H9 (cell line): ENCODE data around the gene CDKAL1. TPM values are rescaled to one million over a fixed set of nuclear protein-coding genes. Genes with fewer than 3 reads are reported as not detected.

Source experiments
- DNase-seq: peaks from one replicate; pipeline ENCODE4 v3.0.0-alpha.2; 2017
- H2AFZ ChIP-seq: one replicate; pipeline ENCODE4 v1.6.1; 2013; ENCODE audit warnings: mild to moderate bottlenecking, low read length, control low read depth, moderate library complexity
- H2AK5ac ChIP-seq: 2 replicates; pipeline ENCODE4 v1.6.1; 2013; ENCODE audit warnings: low read length, control low read depth, mixed read lengths; ENCODE audit not compliant: insufficient read length
- H2BK120ac ChIP-seq: one replicate; pipeline ENCODE4 v1.6.1; 2013; ENCODE audit warnings: low read depth, mild to moderate bottlenecking, low read length, control low read depth, inconsistent platforms; ENCODE audit not compliant: poor library complexity, severe bottlenecking
- H2BK12ac ChIP-seq: 2 replicates; pipeline ENCODE4 v1.6.1; 2013; ENCODE audit warnings: low read length, control low read depth, mixed read lengths, low read depth; ENCODE audit not compliant: insufficient read length
- H2BK15ac ChIP-seq: 2 replicates; pipeline ENCODE4 v1.6.1; 2013; ENCODE audit warnings: low read depth, low read length, control low read depth
- H2BK20ac ChIP-seq: one replicate; pipeline ENCODE4 v1.6.1; 2013; ENCODE audit warnings: low read depth, mild to moderate bottlenecking, low read length, control low read depth, inconsistent platforms; ENCODE audit not compliant: poor library complexity, severe bottlenecking
- H2BK5ac ChIP-seq: 2 replicates; pipeline ENCODE4 v1.6.1; 2013; ENCODE audit warnings: low read length, control low read depth, mixed read lengths; ENCODE audit not compliant: insufficient read length
- H3K14ac ChIP-seq: 2 replicates; pipeline ENCODE4 v1.6.1; 2013; ENCODE audit warnings: low read length, control low read depth; ENCODE audit not compliant: insufficient read depth
- H3K18ac ChIP-seq: 2 replicates; pipeline ENCODE4 v1.6.1; 2013; ENCODE audit warnings: low read depth, mild to moderate bottlenecking, mixed read lengths, low read length, control low read depth; ENCODE audit not compliant: insufficient read length
- H3K23ac ChIP-seq: 2 replicates; pipeline ENCODE4 v1.6.1; 2013; ENCODE audit warnings: low read length, control low read depth, mixed read lengths, low read depth; ENCODE audit not compliant: insufficient read length
- H3K23me2 ChIP-seq: 2 replicates; pipeline ENCODE4 v1.6.1; 2013; ENCODE audit warnings: low read depth, mild to moderate bottlenecking, mixed read lengths, low read length, control low read depth; ENCODE audit not compliant: insufficient read length, poor library complexity, severe bottlenecking
- H3K27ac ChIP-seq: 2 replicates; pipeline ENCODE4 v1.5.1; 2013; ENCODE audit warnings: low read length, control low read depth, mixed read lengths, low read depth; ENCODE audit not compliant: insufficient read length
- H3K27me3 ChIP-seq: 2 replicates; pipeline ENCODE4 v1.6.1; 2013; ENCODE audit warnings: low read length, control low read depth, inconsistent platforms; ENCODE audit not compliant: insufficient read depth
- H3K4ac ChIP-seq: 2 replicates; pipeline ENCODE4 v1.6.1; 2013; ENCODE audit warnings: low read depth, mild to moderate bottlenecking, control low read depth, inconsistent platforms, low read length, moderate library complexity
- H3K4me1 ChIP-seq: 2 replicates; pipeline ENCODE4 v1.6.1; 2013; ENCODE audit warnings: low read length, control low read depth, inconsistent platforms; ENCODE audit not compliant: insufficient read depth
- H3K4me2 ChIP-seq: 2 replicates; pipeline ENCODE4 v1.6.1; 2013; ENCODE audit warnings: low read length, control low read depth, mixed read lengths; ENCODE audit not compliant: insufficient read length, insufficient read depth
- H3K56ac ChIP-seq: 2 replicates; pipeline ENCODE4 v1.6.1; 2013; ENCODE audit warnings: low read depth, mild to moderate bottlenecking, mixed read lengths, low read length, control low read depth; ENCODE audit not compliant: insufficient read length
- H3K79me1 ChIP-seq: 2 replicates; pipeline ENCODE4 v1.6.1; 2013; ENCODE audit warnings: low read depth, mild to moderate bottlenecking, moderate library complexity, low read length, control low read depth, inconsistent platforms; ENCODE audit not compliant: insufficient read depth, poor library complexity, severe bottlenecking
- H3K79me2 ChIP-seq: 2 replicates; pipeline ENCODE4 v1.6.1; 2013; ENCODE audit warnings: low read length, control low read depth, inconsistent platforms; ENCODE audit not compliant: insufficient read depth
- H3K9ac ChIP-seq: 2 replicates; pipeline ENCODE4 v1.6.1; 2013; ENCODE audit warnings: low read length, control low read depth, mixed read lengths; ENCODE audit not compliant: insufficient read length; ENCODE audit errors: extremely low read depth
- H3K9me3 ChIP-seq: one replicate; pipeline ENCODE4 v1.6.1; 2013; ENCODE audit warnings: low read depth, low read length, inconsistent platforms; ENCODE audit not compliant: control insufficient read depth
- H3T11ph ChIP-seq: one replicate; pipeline ENCODE4 v1.6.1; 2013; ENCODE audit warnings: mild to moderate bottlenecking, low read length, control low read depth, inconsistent platforms
- H4K20me1 ChIP-seq: one replicate; pipeline ENCODE4 v1.6.1; 2013; ENCODE audit not compliant: control insufficient read depth, insufficient read length, insufficient read depth
- H4K5ac ChIP-seq: 2 replicates; pipeline ENCODE4 v1.6.1; 2013; ENCODE audit warnings: low read depth, mild to moderate bottlenecking, mixed read lengths, low read length, control low read depth; ENCODE audit not compliant: insufficient read length
- H4K8ac ChIP-seq: replicated peaks from 2 replicates; pipeline ENCODE4 v1.6.1; 2013; ENCODE audit warnings: low read length, control low read depth, mixed read lengths, low read depth; ENCODE audit not compliant: insufficient read length
- H4K91ac ChIP-seq: 2 replicates; pipeline ENCODE4 v1.6.1; 2013; ENCODE audit warnings: low read depth, mild to moderate bottlenecking, moderate library complexity, mixed read lengths, low read length, control low read depth; ENCODE audit not compliant: insufficient read length
- H3K27ac Mint-ChIP-seq, 3 experiments: 2 replicates in 2 of 3; 3 replicates in 1 of 3; pipeline ENCODE4 v1.8.0; 2020 to 2021; ENCODE audit warnings: mixed read lengths in 3 of 3, mild to moderate bottlenecking in 1 of 3, moderate library complexity in 1 of 3
- H3K27me3 Mint-ChIP-seq: 2 replicates; pipeline ENCODE4 v1.8.0; 2021; ENCODE audit warnings: low read depth, mild to moderate bottlenecking, moderate library complexity, mixed read lengths
- H3K36me3 Mint-ChIP-seq, 3 experiments: 2 replicates in 2 of 3; 3 replicates in 1 of 3; pipeline ENCODE4 v1.8.0; 2020 to 2021; ENCODE audit warnings: low read depth in 3 of 3, mixed read lengths in 3 of 3; ENCODE audit not compliant: insufficient read depth in 1 of 3
- H3K4me1 Mint-ChIP-seq, 2 experiments: 2 replicates each; pipeline ENCODE4 v1.8.0; 2020; ENCODE audit warnings: mixed read lengths in 2 of 2
- H3K4me3 Mint-ChIP-seq, 2 experiments: 2 replicates in 1 of 2; 3 replicates in 1 of 2; pipeline ENCODE4 v1.8.0; 2020 to 2021; ENCODE audit warnings: mild to moderate bottlenecking in 2 of 2, mixed read lengths in 2 of 2, moderate library complexity in 1 of 2
- H3K9me3 Mint-ChIP-seq, 2 experiments: 2 replicates in 1 of 2; 3 replicates in 1 of 2; pipeline ENCODE4 v1.8.0; 2020; ENCODE audit warnings: mild to moderate bottlenecking in 2 of 2, mixed read lengths in 2 of 2, moderate library complexity in 1 of 2
- WGBS: extraction: QIAGEN DNeasy Blood & Tissue Kit; methylation state at CpG from one replicate; pipeline ENCODE4 v1.1.7; 2013; ENCODE audit warnings: missing lambda C conversion rate, low lambda C conversion rate, mixed read lengths; ENCODE audit not compliant: insufficient read length; ENCODE audit errors: extremely low coverage; 5-methylcytosine and 5-hydroxymethylcytosine counted together
- total RNA-seq: library from RNA; stranded (reverse); gene quantifications from 2 replicates; pipeline ENCODE4 v1.2.1, GENCODE V29; 2021
- TF ChIP-seq, protein P1 (sequence below): fragments of 200-600 bp; sonication (generic); conservative IDR thresholded peaks from 3 replicates; pipeline ENCODE4 v1.8.0; 2021; ENCODE audit warnings: antibody characterized with exemption, mild to moderate bottlenecking

CDKAL1 gene
- total RNA-seq, 1 experiment from 2014 or later: 23.0 TPM

DNA sequence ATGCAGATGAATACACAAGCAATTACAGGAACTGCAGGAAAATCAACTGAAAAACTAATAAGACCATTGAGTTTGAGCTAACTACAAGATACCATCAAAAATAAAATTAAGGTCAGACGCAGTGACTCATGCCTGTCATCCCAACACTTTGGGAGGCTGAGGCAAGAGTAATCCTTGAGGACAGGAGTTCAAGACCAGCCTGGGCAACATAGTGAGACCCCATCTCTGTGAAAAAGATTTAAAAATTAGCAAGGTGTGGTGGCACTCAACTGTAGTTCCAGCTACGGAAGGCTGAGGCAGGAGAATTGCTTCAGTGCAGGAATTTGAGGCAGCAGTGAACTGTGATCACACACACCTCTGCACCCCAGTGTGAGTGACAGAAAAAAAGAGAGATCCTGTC, 639.4 kb downstream of the CDKAL1 start:
- Mint-ChIP-seq H3K4me3 (no peak overlapping the region), H3K27ac (peak overlapping the region; percentile 18 to 95 (median 76); a peak in 4 of 7 replicates), H3K4me1 (peaks cover 11 to 13% of the 10 kb centered on the region in 2 experiments), H3K36me3 (0 out of 7 replicates have a peak, but pooled peaks cover 0 to 2% (median 0%) of the 10 kb centered on the region in 3 experiments), H3K27me3 (no peaks in the 10 kb centered on the region), H3K9me3 (no peaks in the 10 kb centered on the region)
- Histone ChIP-seq H3K79me2 (no peaks in the 10 kb centered on the region), H3K56ac (no peak overlapping the region), H4K5ac (no peak overlapping the region), H3K27me3 (no peaks in the 10 kb centered on the region), H3K23me2 (no peaks in the 10 kb centered on the region), H3K23ac (no peak overlapping the region), H4K8ac (no peak overlapping the region), H2BK15ac (no peak overlapping the region), H2BK12ac (no peak overlapping the region), H2AFZ (no peak overlapping the region), H4K20me1 (no peaks in the 10 kb centered on the region), H3K9ac (no peak overlapping the region), H3K18ac (no peak overlapping the region), H3T11ph (no peak overlapping the region), H2BK20ac (no peak overlapping the region), H3K4me1 (no peaks in the 10 kb centered on the region), H2AK5ac (no peak overlapping the region), H3K4me2 (no peak overlapping the region), H3K79me1 (no peaks in the 10 kb centered on the region), H3K14ac (no peak overlapping the region), H3K27ac (no peak overlapping the region), H4K91ac (no peak overlapping the region), H2BK120ac (no peak overlapping the region), H3K9me3 (no peaks in the 10 kb centered on the region), H3K4ac (no peak overlapping the region), H2BK5ac (no peak overlapping the region)
- no peak for DNase-seq
- no CpG with 5 or more reads among the region's 2 CpGs for WGBS
- TF ChIP-seq, protein P1, sequence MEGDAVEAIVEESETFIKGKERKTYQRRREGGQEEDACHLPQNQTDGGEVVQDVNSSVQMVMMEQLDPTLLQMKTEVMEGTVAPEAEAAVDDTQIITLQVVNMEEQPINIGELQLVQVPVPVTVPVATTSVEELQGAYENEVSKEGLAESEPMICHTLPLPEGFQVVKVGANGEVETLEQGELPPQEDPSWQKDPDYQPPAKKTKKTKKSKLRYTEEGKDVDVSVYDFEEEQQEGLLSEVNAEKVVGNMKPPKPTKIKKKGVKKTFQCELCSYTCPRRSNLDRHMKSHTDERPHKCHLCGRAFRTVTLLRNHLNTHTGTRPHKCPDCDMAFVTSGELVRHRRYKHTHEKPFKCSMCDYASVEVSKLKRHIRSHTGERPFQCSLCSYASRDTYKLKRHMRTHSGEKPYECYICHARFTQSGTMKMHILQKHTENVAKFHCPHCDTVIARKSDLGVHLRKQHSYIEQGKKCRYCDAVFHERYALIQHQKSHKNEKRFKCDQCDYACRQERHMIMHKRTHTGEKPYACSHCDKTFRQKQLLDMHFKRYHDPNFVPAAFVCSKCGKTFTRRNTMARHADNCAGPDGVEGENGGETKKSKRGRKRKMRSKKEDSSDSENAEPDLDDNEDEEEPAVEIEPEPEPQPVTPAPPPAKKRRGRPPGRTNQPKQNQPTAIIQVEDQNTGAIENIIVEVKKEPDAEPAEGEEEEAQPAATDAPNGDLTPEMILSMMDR: no peak
